ENCODE measurements around the gene NEK11. TPM values are rescaled to one million over a fixed set of nuclear protein-coding genes. Genes with fewer than 3 reads are reported as not detected.

NEK11 gene
- total RNA-seq, 1 donor from 2014 or later, result 10.2 TPM

DNA sequence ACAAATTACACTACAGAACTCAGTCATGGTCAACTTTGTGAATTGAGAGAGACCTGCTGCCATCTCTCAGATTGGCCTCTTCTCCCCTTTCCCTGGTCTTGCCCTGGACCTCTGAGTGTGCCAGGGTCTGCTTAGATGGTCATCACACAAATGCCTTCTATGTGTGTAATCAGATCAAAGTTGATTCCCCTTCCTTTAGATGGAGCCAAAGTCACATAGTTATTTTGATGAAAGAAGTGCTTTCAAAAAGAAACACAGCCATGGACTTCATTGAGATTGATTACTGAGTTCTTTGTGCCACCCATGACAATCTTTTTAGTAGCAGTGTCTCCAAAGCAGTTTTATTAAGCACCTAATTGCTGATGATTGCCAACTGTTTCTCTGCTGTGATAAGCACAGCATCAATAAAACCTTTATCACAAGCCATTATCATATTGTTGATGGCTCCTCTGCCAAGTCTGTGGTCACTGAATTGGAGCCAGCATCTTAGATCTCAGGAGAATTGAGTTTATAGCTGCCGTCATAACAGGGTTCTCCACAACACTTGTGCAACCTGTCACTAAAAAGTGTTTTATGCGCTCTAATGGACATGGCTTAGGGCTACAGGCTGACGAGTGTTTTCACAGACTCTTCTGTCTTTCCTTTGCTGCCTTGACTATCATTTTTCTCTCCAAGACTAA, 205.2 kb downstream of the NEK11 start:
- no peaks in the 10 kb centered on the region for H3K4me1 ChIP-seq
- no peaks in the 10 kb centered on the region for H3K27me3 ChIP-seq (ENCODE audit: low read depth)
- no peaks in the 10 kb centered on the region for H3K36me3 ChIP-seq
- TF ChIP-seq, protein P1, sequence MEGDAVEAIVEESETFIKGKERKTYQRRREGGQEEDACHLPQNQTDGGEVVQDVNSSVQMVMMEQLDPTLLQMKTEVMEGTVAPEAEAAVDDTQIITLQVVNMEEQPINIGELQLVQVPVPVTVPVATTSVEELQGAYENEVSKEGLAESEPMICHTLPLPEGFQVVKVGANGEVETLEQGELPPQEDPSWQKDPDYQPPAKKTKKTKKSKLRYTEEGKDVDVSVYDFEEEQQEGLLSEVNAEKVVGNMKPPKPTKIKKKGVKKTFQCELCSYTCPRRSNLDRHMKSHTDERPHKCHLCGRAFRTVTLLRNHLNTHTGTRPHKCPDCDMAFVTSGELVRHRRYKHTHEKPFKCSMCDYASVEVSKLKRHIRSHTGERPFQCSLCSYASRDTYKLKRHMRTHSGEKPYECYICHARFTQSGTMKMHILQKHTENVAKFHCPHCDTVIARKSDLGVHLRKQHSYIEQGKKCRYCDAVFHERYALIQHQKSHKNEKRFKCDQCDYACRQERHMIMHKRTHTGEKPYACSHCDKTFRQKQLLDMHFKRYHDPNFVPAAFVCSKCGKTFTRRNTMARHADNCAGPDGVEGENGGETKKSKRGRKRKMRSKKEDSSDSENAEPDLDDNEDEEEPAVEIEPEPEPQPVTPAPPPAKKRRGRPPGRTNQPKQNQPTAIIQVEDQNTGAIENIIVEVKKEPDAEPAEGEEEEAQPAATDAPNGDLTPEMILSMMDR (IDR thresholded peaks at IDR 0.05), result no peak
- no peaks in the 10 kb centered on the region for H3K9me3 ChIP-seq
- no peak overlapping the region for H3K27ac ChIP-seq
- intact Hi-C loops (cut with DNase I), result no loop called here
- DNase-seq (no peak), ATAC-seq (no peak)
- H3K4me3 ChIP-seq, result no peak overlapping the region

DNA sequence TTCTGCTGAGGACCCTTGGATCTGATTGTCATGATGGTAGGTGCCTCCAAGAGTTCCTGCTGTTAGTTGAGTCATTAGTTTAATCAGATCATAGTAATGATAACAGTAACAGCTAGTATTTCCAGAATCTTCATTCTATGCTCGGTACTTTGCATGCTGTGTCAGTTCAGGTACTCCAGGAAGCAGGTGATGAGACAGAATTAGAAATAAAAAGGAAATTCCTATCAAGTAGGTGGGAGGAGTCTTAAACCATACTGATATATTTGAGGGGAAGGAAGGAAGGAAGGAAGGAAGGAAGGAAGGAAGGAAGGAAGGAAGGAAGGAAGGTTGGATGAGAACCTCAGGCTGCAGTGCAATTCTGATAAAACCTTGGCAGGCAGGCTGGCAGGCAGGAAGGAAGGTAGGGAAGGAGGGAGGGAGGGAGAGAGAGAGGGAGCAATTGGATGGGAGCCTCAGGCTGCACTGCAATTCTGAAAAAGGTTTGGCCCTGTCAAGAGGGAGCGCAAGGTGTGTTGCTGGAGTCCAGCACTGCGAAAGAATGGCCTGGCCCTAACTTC, 206.1 kb downstream of the NEK11 start:
- ATAC-seq (no peak), DNase-seq (no peak)
- H3K27ac ChIP-seq, result no peak overlapping the region
- H3K36me3 ChIP-seq, result no peaks in the 10 kb centered on the region
- TF ChIP-seq, protein P1 (IDR thresholded peaks at IDR 0.05), result no peak
- H3K9me3 ChIP-seq, result no peaks in the 10 kb centered on the region
- H3K27me3 ChIP-seq (ENCODE audit: low read depth), result no peaks in the 10 kb centered on the region
- no peak overlapping the region for H3K4me3 ChIP-seq
- no peaks in the 10 kb centered on the region for H3K4me1 ChIP-seq
- intact Hi-C loops (cut with DNase I), result no loop called here

DNA sequence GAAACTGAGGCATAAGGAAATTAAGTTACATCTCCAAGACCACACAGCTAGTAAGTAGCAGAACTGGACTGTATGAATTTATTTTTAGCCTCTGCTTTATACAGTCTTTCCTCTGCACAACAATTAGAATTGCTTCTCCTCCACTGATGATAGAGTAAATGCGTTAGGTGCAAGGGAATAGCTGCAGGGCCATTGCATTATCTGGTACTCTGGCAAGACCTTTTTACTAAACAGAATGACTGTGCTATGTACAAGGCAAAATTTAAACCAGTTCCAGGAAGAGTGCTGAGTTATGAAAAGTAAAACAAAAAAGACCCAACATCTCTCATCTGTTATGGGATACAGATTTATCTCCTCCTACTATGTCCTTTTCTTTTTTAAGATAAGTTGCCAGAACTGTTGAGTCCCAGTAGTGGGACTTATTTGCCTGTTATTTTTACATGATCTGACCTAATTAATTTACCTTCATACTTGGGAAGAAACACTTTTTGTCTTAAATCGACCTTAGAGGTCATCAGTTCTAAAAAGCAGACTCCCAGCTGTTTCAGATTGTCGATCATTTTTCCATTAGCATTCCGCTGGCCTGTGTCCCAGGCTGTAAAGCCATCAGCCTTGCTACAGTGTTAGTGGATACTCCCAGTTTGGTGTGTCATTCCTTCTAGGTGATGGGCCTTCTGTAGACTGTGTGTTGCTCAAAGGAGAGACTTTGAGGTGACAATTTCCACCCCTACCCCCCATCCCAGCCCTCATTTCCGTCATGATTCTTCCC, 207.4 kb downstream of the NEK11 start:
- no peak for DNase-seq
- H3K27ac ChIP-seq, result no peak overlapping the region
- ATAC-seq, result no peak
- TF ChIP-seq, protein P1 (IDR thresholded peaks at IDR 0.05), result no peak
- H3K4me3 ChIP-seq, result no peak overlapping the region
- H3K27me3 ChIP-seq (ENCODE audit: low read depth), result no peaks in the 10 kb centered on the region
- H3K36me3 ChIP-seq, result no peaks in the 10 kb centered on the region
- no peaks in the 10 kb centered on the region for H3K4me1 ChIP-seq
- intact Hi-C loops (cut with DNase I), result no loop called here
- no peaks in the 10 kb centered on the region for H3K9me3 ChIP-seq

DNA sequence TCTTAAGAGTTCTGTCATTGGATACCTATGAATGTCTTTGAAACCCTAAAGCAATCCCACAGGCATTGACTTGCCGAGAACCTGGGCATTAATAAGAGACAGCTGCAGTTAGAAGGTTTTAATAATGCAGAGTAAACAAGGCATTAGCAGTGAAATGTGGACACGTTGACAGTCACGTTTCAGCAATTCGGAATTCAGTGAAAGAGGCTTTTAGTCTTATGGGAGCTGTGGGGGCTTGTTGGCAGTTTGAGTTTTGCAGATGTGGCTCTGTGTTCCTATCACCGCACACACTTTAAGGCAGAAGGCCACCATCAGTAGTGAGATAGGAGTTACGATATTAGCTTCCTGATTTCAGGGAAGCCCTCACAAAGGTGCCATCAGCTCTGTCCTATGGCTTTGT, 209.7 kb downstream of the NEK11 start:
- intact Hi-C loops (cut with DNase I), result no loop called here

DNA sequence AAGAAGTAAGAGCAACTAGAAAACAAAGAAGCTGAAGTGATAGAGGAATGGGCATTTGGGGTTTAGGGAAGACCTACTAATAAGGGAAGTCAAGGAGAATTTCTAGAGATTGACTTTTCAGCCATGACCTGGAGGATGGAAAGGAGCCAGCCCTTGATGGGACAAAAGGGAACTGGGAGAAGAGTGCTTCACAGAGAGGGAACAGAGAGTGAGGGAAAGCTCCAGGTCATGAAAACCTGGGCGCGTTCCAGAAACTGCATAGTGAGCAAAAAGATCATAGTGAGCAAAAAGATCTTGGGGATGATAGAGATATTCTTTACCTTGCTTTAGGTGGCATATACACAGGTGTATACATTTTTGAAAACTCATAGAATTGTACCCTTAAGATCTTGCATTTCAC, 211.8 kb downstream of the NEK11 start:
- Histone ChIP-seq H3K9me3 (no peaks in the 10 kb centered on the region), H3K4me1 (no peaks in the 10 kb centered on the region), H3K27ac (no peak overlapping the region), H3K36me3 (no peaks in the 10 kb centered on the region), H3K27me3 (ENCODE audit: low read depth) (no peaks in the 10 kb centered on the region), H3K4me3 (no peak overlapping the region)
- no peak for ATAC-seq
- no peak for DNase-seq
- intact Hi-C loops (cut with DNase I), result no loop called here
- TF ChIP-seq, protein P1 (IDR thresholded peaks at IDR 0.05), result no peak

More for the DNA sequence above, 209.7 kb downstream of the NEK11 start:
- ATAC-seq (no peak), DNase-seq (no peak)
- Histone ChIP-seq H3K4me1 (no peaks in the 10 kb centered on the region), H3K4me3 (no peak overlapping the region), H3K27me3 (ENCODE audit: low read depth) (no peaks in the 10 kb centered on the region), H3K9me3 (no peaks in the 10 kb centered on the region), H3K27ac (no peak overlapping the region), H3K36me3 (no peaks in the 10 kb centered on the region)
- TF ChIP-seq, protein P1 (IDR thresholded peaks at IDR 0.05), result no peak
